GM19238 (cell line): ENCODE measurements around the gene FMO1.
A peak's percentile ranks its signal among the peaks of the same experiment; 100 is the strongest.
"Not testable (repeated sequence)": the region's sequence is repeated elsewhere in the genome, so short reads cannot be mapped to it uniquely, and the experiment has no call there.

Experiments
- DNase-seq: peaks from one replicate; pipeline ENCODE4 v3.0.0; 2011; ENCODE audit warnings: low spot score; ENCODE audit not compliant: insufficient read length

Gene FMO1

GRCh38 chr1:171233183-171233582 lies 15.1 kb upstream of the FMO1 start:
- no peak for DNase-seq

- not testable (repeated sequence) for DNase-seq
Measured at GRCh38 chr1:171236231-171236630, 12.1 kb upstream of the FMO1 start.

- DNase-seq: no peak
Measured at GRCh38 chr1:171243878-171244277, 4.4 kb upstream of the FMO1 start.

- peak; percentile 25 for DNase-seq
Measured at GRCh38 chr1:171245458-171246064, 2.7 kb upstream of the FMO1 start.

- no peak for DNase-seq
Measured at GRCh38 chr1:171247501-171247900, 793 bp upstream of the FMO1 start.

- DNase-seq: no peak
Measured at GRCh38 chr1:171248841-171249240, 547 bp downstream of the FMO1 start.

- no peak for DNase-seq
Measured at GRCh38 chr1:171250263-171250662, 2.0 kb downstream of the FMO1 start.

GRCh38 chr1:171251042-171251951 lies 3.0 kb downstream of the FMO1 start:
- no peak for DNase-seq

- DNase-seq: no peak
Measured at GRCh38 chr1:171251952-171252300, 3.6 kb downstream of the FMO1 start.

GRCh38 chr1:171252482-171252881 lies 4.2 kb downstream of the FMO1 start:
- no peak for DNase-seq

GRCh38 chr1:171254859-171255258 lies 6.6 kb downstream of the FMO1 start:
- DNase-seq: no peak

- no peak for DNase-seq
Measured at GRCh38 chr1:171256940-171257606, 8.8 kb downstream of the FMO1 start.

- DNase-seq: no peak
Measured at GRCh38 chr1:171257607-171258076, 9.3 kb downstream of the FMO1 start.

- no peak for DNase-seq
Measured at GRCh38 chr1:171258429-171258828, 10.1 kb downstream of the FMO1 start.

GRCh38 chr1:171258943-171259342 lies 10.6 kb downstream of the FMO1 start:
- no peak for DNase-seq

GRCh38 chr1:171261336-171261735 lies 13.0 kb downstream of the FMO1 start:
- DNase-seq: no peak

- no peak for DNase-seq
Measured at GRCh38 chr1:171263901-171264300, 15.6 kb downstream of the FMO1 start.

GRCh38 chr1:171265686-171266085 lies 17.4 kb downstream of the FMO1 start:
- no peak for DNase-seq

GRCh38 chr1:171266930-171267329 lies 18.6 kb downstream of the FMO1 start:
- no peak for DNase-seq

GRCh38 chr1:171267391-171267790 lies 19.1 kb downstream of the FMO1 start:
- DNase-seq: no peak

GRCh38 chr1:171270806-171271205 lies 22.5 kb downstream of the FMO1 start:
- DNase-seq: no peak

GRCh38 chr1:171277534-171277933 lies 29.2 kb downstream of the FMO1 start:
- DNase-seq: no peak
